GM12878 (cell line): Measurements from ENCODE around the gene SRPK2.

ENCODE experiments used
- BRCA1 ChIP-seq: IDR thresholded peaks from 2 replicates; pipeline ENCODE4 v1.6.1; 2011; ENCODE audit warnings: low read depth, low read length, improper control_type of control experiment
- MEF2A ChIP-seq: IDR thresholded peaks from 2 replicates; pipeline ENCODE4 v1.6.1; 2011; ENCODE audit warnings: low read depth, mild to moderate bottlenecking, low read length, moderate library complexity; ENCODE audit not compliant: insufficient read depth
- TF ChIP-seq, protein P1 (sequence below): IDR thresholded peaks from 2 replicates; pipeline ENCODE4 v1.6.1; 2012; ENCODE audit warnings: low read length, inconsistent platforms

GRCh38 chr7:105350906-105351305 is 37.8 kb downstream of the SRPK2 start:
- TF ChIP-seq, protein P1, sequence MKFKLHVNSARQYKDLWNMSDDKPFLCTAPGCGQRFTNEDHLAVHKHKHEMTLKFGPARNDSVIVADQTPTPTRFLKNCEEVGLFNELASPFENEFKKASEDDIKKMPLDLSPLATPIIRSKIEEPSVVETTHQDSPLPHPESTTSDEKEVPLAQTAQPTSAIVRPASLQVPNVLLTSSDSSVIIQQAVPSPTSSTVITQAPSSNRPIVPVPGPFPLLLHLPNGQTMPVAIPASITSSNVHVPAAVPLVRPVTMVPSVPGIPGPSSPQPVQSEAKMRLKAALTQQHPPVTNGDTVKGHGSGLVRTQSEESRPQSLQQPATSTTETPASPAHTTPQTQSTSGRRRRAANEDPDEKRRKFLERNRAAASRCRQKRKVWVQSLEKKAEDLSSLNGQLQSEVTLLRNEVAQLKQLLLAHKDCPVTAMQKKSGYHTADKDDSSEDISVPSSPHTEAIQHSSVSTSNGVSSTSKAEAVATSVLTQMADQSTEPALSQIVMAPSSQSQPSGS, result no peak
- TF ChIP-seq BRCA1, result no peak
- TF ChIP-seq MEF2A, result no peak
